Sigmoid colon (tissue), 7 donors: ENCODE data around the gene NID2. TPM values are rescaled to one million over a fixed set of nuclear protein-coding genes. Genes with fewer than 3 reads are reported as not detected.

Source experiments
- DNase-seq: peaks from one replicate; pipeline ENCODE4 v3.0.0-alpha.2; 2019
- H3K27ac ChIP-seq, 4 donors: fragments of 200-600 bp; sonication (generic); one replicate each; pipeline ENCODE4 v1.5.1; 2016 to 2019; ENCODE audit warnings: mild to moderate bottlenecking in 1 of 4
- H3K27me3 ChIP-seq, 3 donors: fragments of 200-600 bp; sonication (generic); one replicate each; pipeline ENCODE4 v1.5.1; 2019; ENCODE audit warnings: mild to moderate bottlenecking in 1 of 3
- H3K36me3 ChIP-seq, 4 donors: fragments of 200-600 bp; sonication (generic); one replicate each; pipeline ENCODE4 v1.5.1; 2016 to 2019
- H3K4me1 ChIP-seq, 4 donors: fragments of 200-600 bp; sonication (generic); one replicate each; pipeline ENCODE4 v1.5.1; 2017 to 2019
- H3K4me3 ChIP-seq, 4 donors: fragments of 200-600 bp; sonication (generic); one replicate each; pipeline ENCODE4 v1.5.1; 2017 to 2019; ENCODE audit warnings: mild to moderate bottlenecking in 2 of 4, moderate library complexity in 1 of 4
- H3K9me3 ChIP-seq, 4 donors: fragments of 200-600 bp in 3 of 4; sonication (generic) in 3 of 4; one replicate each; pipeline versions ENCODE4 v1.5.1 to v1.6.1; 2013 to 2019
- CTCF ChIP-seq, 4 experiments: fragments of 450-650 bp in 3 of 4; fragments of 200-600 bp in 1 of 4; IDR thresholded peaks; one replicate each; pipeline ENCODE4 v1.5.1; 2016 to 2019; ENCODE audit warnings: antibody characterized with exemption in 4 of 4, mild to moderate bottlenecking in 3 of 4, moderate library complexity in 2 of 4
- EP300 ChIP-seq, 4 donors: sonication (generic); formaldehyde crosslinking; IDR thresholded peaks; one replicate each; pipeline ENCODE4 v1.6.1; 2017; ENCODE audit warnings: antibody characterized with exemption in 4 of 4
- POLR2A ChIP-seq, 2 donors: fragments of 450-650 bp; IDR thresholded peaks; one replicate each; pipeline ENCODE4 v1.6.1; 2016; ENCODE audit warnings: antibody characterized with exemption in 2 of 2, mild to moderate bottlenecking in 2 of 2, moderate library complexity in 2 of 2
- POLR2AphosphoS5 ChIP-seq, 4 donors: sonication (generic); formaldehyde crosslinking; IDR thresholded peaks; one replicate each; pipeline ENCODE4 v1.6.1; 2017; ENCODE audit warnings: antibody characterized with exemption in 4 of 4
- WGBS, 2 donors: extraction: QIAGEN DNeasy Blood & Tissue Kit; methylation state at CpG; one replicate each; pipeline ENCODE4 v1.1.7; 2013; 5-methylcytosine and 5-hydroxymethylcytosine counted together
- intact Hi-C: fragments of 100-400 bp; cut with DNase I; formaldehyde crosslinking; loops from one replicate; pipeline ENCODE4 v1.15.1; 2023
- polyA plus RNA-seq, 3 donors: library from polyadenylated mRNA; stranded (reverse); fragments of 200-250 nt; gene quantifications; one replicate each; pipeline ENCODE4 v1.2.3, GENCODE V29; 2013
- total RNA-seq, 4 donors: library from RNA; depleted of rRNA; stranded (reverse); fragments of >200 nt; gene quantifications; one replicate each; pipeline ENCODE4 v1.1.0, GENCODE V29; 2016
- donor health status: healthy with polysubstance abuse.
- donor health status: Bipolar disorder and iron deficiency.
- donor health status: healthy.

The NID2 gene
- 10 to 100 TPM; 26.4 to 52.9 (median 29.9) TPM for total RNA-seq
- 1 to 10 TPM in 2 of 3 donors, under 1 TPM in 1; 0.46 to 9.0 (median 4.8) TPM for polyA plus RNA-seq

- intact Hi-C loops: loop anchor here (2.0 kb wide), 3 partner anchors 26 to 72 kb away; no protein-coding TSS in a partner anchor
- WGBS, 2 donors: 1% methylated on average over 57 of the region's 57 CpGs
- Histone ChIP-seq H3K4me1 (peaks cover 0 to 36% (median 27%) of the 10 kb centered on the region in 4 donors), H3K27me3 (no peaks in the 10 kb centered on the region), H3K27ac (peak within 1 kb of the TSS; percentile 89 to 93 (median 92)), H3K4me3 (peak within 1 kb of the TSS; percentile 53 to 89 (median 84)), H3K9me3 (no peaks in the 10 kb centered on the region), H3K36me3 (no peaks in the 10 kb centered on the region)
- peak; percentile 97 for DNase-seq
- TF ChIP-seq EP300 (IDR thresholded peaks at IDR 0.05): no peak
- peak; percentile 44 to 46 for TF ChIP-seq POLR2A (IDR thresholded peaks at IDR 0.05)
- peak; percentile 76 to 87 (median 82) for TF ChIP-seq POLR2AphosphoS5 (IDR thresholded peaks at IDR 0.05)
- TF ChIP-seq CTCF (IDR thresholded peaks at IDR 0.05): peak in 1 of 4 experiments; percentile 11
These were observed at the start of gene NID2 for GRCh38 chr14:52068615-52069306. NID2 (minus strand) TSS chr14:52069059; CDS start chr14:52068994, 65 bp downstream.

GRCh38 chr14:52117111-52117832, 48.4 kb upstream of the NID2 start:
- TF ChIP-seq EP300 (IDR thresholded peaks at IDR 0.05) (no peak), CTCF (IDR thresholded peaks at IDR 0.05) (no peak), POLR2A (IDR thresholded peaks at IDR 0.05) (no peak), POLR2AphosphoS5 (IDR thresholded peaks at IDR 0.05) (no peak)
- DNase-seq: no peak
- no peaks in the 10 kb centered on the region for H3K27me3 ChIP-seq
- WGBS, 2 donors: 82 to 90% methylated on average over 14 of the region's 14 CpGs
- peak overlapping the region in 2 of 4 donors; percentile 8 to 20 for H3K27ac ChIP-seq
- H3K9me3 ChIP-seq: no peaks in the 10 kb centered on the region
- no peaks in the 10 kb centered on the region for H3K4me1 ChIP-seq
- no peaks in the 10 kb centered on the region for H3K36me3 ChIP-seq
- intact Hi-C loops: no loop called here
- no peak overlapping the region for H3K4me3 ChIP-seq

- H3K36me3 ChIP-seq: no peaks in the 10 kb centered on the region
- H3K27ac ChIP-seq: no peak overlapping the region
- H3K4me1 ChIP-seq: no peaks in the 10 kb centered on the region
- intact Hi-C loops: no loop called here
- no peaks in the 10 kb centered on the region for H3K27me3 ChIP-seq
- no peaks in the 10 kb centered on the region for H3K9me3 ChIP-seq
- no peak overlapping the region for H3K4me3 ChIP-seq
- no peak for DNase-seq
- TF ChIP-seq EP300 (IDR thresholded peaks at IDR 0.05): no peak
- TF ChIP-seq CTCF (IDR thresholded peaks at IDR 0.05): no peak
- no peak for TF ChIP-seq POLR2AphosphoS5 (IDR thresholded peaks at IDR 0.05)
- no peak for TF ChIP-seq POLR2A (IDR thresholded peaks at IDR 0.05)
These were observed 46.4 kb upstream of the NID2 start for GRCh38 chr14:52115286-52115685.

GRCh38 chr14:52112336-52113018, 43.6 kb upstream of the NID2 start:
- DNase-seq: no peak
- Histone ChIP-seq H3K27ac (no peak overlapping the region), H3K9me3 (no peaks in the 10 kb centered on the region), H3K27me3 (no peaks in the 10 kb centered on the region), H3K4me3 (no peak overlapping the region), H3K36me3 (no peaks in the 10 kb centered on the region), H3K4me1 (peaks cover 0 to 3% (median 1%) of the 10 kb centered on the region in 4 donors)
- no peak for TF ChIP-seq POLR2AphosphoS5 (IDR thresholded peaks at IDR 0.05)
- no peak for TF ChIP-seq POLR2A (IDR thresholded peaks at IDR 0.05)
- no peak for TF ChIP-seq CTCF (IDR thresholded peaks at IDR 0.05)
- TF ChIP-seq EP300 (IDR thresholded peaks at IDR 0.05): no peak
- intact Hi-C loops: no loop called here
